Stimulated activated CD4-positive, alpha-beta T cell treated with anti-CD3 and anti-CD28 coated beads, Interleukin-2, amount 100 ng/mL, for 24 hours (primary cell): ENCODE measurements around the gene JPH3.

ENCODE experiments used
- DNase-seq, 2 donors: peaks; one replicate each; pipeline ENCODE4 v3.0.0-alpha.2; 2020

Gene JPH3

DNA sequence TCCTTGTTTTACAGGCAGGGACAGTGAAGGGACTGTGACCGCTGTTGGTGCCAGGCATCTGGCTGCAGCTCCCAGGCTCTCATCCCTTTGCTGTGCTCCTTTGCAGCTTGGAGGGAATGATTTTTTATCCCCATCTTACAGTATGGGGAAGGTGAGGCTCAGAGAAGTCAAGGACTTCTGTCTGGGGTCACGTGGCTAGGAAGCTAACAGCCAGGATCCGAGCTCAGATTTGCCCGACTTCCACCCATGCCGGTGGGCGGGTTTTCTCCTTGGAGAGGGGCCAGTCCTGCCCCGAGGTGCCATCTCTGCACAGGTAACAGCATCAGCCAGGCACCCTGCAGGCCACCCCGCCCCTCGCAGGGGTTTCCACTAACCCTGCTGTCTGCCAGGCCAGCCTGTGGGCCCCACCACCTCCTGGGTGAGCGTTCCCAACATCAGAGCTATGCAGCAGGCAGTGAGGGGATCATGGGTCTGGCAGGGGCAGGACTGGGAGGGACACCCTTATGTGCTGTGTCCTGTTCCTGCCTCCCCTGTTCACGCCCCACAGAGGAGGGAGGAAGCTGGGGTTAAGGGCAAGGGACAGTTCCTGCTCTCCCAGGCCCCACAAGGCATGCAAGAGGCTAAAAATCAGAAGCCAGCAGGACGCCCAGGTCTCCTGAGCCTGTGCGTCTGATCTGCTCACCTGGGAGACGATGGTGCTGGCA is 25.4 kb downstream of the JPH3 start:
- no peak for DNase-seq

DNA sequence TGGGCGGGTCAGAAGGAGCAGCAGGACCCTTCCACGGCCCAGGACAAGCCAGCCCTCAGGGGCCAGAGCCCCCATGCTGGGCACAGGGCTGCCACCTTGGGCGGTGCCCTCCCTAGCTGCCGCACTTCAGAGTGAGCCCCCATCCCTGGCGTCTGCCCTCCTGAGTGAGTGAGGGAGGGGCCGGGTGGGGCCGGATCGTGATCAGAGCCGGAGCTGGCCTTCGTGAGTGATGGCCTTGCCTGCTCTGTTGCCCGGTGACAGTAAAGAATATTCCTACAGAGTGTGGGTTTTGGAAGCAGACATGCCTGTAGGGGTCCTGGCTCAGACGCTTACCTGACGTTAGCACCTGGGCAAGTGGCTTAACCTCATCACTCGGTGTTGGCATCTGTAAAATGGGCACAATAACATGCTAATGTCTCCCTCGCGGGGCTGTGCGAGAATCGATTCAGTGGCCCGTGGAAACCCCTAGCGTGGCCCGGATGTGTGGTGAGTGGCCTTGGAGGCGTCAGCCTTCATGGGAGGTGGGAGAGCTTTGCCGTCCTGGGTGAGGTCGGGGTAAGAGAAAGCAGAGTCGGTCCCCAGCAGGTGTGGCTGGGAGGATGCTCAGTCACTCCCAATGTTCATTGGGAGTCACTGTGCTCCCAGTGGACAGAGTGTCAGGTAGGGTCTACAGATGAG is 26.1 kb downstream of the JPH3 start:
- DNase-seq: no peak

DNA sequence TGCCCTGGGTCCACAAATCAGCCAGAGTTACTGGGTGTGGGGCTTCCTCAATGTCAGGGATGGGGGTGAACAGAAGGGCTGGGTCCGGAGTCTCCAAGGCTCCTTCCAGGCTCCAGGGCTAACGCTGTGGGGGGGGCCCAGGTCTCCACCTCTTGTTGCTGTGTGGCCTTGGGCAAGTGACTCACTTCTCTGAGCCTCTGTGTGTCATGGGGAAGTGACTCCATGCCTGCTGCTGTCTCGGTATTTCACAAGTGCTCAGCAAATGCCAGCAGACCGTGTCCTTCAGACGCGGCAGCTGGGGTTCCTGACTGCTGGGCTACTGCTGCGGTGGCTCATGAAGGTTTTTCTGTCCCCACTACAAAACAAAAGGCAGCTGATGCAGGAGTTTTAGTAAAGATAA is 26.6 kb downstream of the JPH3 start:
- DNase-seq: no peak

DNA sequence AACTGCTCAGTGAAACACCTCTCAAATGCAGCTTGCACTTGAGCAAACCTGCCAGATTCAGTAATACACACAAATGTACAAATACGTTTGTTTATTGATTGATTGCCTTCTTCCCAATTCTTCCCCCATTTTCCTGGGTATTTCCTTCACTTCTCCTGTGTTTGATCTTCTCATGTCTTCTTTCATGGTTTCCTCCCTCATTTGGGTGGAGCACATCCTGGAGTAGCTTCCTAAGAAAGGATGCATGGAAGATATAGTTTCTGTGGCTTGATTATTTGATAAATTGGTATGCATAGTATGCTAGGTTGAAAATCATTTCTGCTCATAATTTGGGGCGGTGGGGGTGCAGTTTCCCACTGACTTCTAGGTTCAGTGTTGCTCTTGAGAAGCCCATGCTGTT is 28.8 kb downstream of the JPH3 start:
- no peak for DNase-seq

DNA sequence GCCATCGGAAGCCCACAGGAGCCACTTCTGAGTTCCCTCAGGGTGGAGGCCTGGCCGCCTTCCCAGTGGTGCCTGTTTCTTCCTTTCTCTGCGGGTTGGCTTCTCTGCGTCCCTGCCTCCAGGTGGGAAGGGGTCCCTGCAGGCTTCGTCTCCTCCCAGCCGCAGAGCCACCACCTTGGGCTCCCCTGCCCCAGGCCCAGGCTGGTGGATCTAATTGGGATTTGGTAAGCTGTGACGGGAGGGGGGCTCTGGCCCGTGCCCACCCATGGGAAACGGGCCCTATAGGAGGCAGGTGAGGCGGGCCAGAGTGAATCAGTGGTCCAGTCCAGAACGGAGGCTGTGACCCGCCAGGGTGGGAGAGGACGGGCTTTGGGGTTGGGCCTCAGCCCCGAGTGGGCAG is 32.1 kb downstream of the JPH3 start:
- DNase-seq: no peak

DNA sequence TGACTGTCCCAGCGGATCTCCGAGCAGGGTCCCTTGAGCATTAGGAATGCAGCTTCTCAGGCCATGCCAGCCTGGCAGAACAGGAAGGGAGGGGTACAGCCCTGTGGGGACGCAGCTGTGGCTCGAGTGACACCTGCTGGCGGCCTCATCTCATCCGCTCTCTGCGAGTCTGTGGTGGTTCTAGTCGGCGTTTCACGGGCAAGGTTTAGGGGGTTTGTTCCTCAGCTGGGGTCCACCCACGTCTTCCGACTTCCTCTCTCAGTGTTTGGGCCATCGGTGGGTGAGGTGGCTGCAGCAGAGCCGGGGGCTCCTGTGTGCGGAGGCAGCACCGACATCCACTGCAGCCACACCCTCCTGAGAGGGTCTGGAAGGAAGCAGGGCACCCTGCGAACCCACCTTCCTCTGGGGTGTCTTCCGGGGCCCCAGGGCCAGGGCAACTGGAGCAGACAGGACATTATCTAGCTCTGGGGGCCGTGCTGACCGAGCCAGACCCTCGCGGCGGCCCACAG is 33.3 kb downstream of the JPH3 start:
- peak; percentile 78 to 80 for DNase-seq

DNA sequence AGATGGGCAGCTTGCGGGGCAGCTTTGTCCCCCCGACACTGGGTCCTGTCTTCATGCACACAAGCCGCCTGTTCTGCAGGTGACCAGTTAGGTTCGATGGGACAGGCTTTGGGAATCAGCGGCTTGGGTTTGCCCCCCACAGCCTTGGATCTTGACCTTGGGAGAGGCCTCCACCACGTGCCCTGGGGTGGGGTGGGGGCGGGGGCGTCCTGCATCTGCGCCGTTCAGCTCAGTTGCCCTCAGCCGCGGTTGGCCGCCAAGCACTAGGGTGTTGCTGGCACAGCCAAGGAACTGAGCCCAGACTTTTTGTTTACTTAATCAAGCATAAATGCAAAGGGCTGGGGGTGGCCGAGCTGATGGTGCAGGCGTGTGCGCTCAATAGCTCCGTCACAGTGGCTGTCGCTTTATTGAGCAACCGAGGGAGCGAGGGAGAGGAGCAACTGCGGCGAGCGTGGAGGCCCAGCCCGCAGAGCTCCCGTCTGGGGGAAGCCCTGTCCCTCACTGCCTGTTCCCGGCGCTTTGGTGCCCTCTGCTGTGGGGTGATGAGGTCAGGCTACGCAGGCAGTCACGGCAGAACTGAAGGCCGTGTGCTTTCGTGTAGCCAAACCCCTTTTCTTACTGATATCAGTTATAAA is 33.9 kb downstream of the JPH3 start:
- peak; percentile 87 to 90 for DNase-seq

DNA sequence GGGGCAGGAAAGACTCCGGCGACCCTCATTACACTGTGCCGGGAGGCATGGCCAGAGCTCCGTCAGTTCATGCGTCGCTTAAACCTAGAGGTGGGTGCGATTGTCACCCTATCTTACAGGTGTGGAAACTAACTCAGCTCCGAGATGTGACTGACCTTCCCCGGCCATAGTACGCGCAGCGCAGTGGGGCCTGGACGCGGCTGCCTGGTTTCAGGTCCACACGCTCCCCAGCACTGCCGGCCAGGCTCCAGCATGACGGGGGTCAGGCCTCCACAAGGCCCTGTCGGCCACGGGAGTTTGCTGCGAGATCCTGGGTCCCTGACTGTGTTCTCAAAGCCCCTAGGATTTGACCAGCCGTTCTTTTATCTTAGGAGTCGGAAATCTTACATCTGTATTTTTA is 34.4 kb downstream of the JPH3 start:
- no peak for DNase-seq

DNA sequence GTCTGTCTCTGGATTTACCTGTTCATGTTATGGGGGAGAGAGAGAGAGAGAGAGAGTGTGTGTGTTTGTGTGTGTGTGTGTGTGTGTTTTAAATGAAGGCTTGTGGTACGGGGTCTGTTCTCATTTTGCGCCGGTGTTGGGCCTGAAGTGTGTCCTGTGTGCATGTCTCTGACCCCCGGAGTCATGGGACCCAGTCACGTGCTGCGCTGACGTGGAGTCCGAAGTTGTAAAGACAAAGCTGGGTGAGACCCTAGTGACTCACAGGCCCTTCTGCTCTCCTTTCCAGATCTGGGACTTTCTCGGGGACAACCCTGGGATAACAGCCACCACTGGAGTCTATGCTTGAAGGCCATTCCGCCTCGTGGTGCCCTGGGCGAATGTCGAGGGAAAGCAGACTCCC is 35.0 kb downstream of the JPH3 start:
- DNase-seq: no peak

DNA sequence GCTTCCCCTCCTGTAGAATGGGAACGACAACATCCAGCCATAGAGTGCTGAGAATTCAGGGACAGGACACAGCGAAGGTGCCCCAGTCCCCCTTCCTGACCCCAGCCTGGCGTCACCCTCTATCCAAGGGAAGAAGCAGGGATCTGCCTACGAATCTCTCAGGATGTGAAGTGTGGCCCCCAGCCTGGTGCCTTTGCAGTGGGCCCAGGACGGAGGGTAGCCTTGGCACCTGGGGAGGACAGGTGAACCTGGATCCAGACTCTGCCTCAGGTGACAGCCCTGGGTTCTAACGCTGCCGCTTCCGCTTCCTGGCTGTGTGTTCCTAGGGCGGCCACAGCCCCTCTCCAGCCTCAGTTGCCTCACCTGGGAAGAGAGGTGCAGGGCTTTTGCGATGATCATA is 36.4 kb downstream of the JPH3 start:
- DNase-seq: no peak

DNA sequence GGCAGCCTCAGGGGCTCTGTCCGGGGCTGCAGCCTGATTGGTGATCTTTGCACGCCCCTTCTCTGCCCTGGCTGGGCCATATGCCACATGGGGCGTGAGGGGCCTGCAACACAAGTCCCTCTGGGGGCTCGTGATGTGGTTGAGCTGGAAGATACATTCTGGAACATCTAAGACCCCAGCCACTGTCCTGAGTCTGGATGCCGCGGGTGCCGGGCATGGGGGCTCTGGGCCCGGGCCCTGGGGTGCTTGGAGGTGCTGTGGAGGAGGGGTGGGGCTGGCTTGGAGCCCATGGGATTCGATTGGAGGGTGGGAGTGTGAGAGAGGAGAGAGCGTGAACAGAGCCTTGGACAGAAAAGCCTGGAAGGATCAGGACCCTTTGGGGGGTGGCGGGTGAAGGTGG is 39.4 kb downstream of the JPH3 start:
- no peak for DNase-seq

DNA sequence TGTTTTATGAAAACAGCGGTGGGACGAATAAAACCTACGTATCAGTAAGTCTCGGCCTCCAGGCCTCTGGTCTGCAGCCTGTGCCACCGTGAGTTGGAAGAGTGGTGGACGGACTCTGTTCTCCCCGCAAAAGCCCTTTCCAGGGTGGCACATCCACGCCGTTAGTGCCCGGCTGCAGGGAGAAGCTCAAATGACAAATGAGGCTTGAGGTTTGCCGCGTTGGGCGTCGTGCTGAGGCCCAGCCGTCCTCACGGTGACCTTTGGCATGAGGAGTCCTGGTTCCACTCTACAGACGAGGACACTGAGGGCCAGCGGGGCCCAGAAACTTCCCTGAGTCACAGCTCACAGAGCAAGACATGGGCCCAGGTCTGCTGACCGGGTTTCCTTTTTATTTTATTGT is 40.2 kb downstream of the JPH3 start:
- no peak for DNase-seq

DNA sequence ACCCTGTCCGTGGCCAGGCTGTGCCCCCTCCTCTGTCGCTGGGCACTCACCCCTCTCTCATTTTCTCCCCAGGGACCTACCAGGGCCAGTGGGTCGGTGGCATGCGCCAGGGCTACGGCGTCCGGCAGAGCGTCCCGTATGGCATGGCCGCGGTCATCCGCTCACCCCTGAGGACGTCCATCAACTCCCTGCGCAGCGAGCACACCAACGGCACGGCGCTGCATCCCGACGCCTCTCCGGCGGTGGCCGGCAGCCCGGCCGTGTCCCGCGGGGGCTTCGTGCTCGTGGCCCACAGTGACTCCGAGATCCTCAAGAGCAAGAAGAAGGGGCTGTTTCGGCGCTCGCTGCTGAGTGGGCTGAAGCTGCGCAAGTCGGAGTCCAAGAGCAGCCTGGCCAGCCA is 41.9 kb downstream of the JPH3 start:
- DNase-seq: no peak

DNA sequence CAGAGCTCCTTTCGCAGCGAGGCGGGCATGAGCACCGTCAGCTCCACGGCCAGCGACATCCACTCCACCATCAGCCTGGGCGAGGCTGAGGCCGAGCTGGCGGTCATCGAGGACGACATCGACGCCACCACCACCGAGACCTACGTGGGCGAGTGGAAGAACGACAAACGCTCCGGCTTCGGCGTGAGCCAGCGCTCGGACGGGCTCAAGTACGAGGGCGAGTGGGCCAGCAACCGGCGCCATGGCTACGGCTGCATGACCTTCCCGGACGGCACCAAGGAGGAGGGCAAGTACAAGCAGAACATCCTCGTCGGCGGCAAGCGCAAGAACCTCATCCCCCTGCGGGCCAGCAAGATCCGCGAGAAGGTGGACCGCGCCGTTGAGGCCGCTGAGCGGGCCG is 42.3 kb downstream of the JPH3 start:
- no peak for DNase-seq

DNA sequence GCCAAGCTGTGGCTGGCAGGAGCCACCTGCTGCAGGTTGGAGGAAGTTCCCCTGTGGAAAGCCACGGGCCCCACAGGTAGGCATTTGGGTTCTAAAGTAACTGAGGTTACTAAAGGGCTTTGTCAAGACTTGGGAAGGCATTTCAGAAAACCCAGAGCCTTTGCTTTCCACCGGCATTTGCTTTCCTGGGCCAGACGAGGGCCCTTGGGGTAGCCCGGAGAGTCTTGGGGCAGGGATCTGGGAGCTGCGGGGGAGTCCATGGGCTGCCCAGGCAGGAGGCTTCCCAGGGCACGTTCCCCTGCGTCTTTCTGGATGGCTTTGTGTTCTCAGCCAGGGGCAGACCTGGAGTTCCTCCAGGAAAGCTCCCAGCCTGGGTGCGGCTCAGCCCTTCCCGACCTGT is 43.5 kb downstream of the JPH3 start:
- no peak for DNase-seq

DNA sequence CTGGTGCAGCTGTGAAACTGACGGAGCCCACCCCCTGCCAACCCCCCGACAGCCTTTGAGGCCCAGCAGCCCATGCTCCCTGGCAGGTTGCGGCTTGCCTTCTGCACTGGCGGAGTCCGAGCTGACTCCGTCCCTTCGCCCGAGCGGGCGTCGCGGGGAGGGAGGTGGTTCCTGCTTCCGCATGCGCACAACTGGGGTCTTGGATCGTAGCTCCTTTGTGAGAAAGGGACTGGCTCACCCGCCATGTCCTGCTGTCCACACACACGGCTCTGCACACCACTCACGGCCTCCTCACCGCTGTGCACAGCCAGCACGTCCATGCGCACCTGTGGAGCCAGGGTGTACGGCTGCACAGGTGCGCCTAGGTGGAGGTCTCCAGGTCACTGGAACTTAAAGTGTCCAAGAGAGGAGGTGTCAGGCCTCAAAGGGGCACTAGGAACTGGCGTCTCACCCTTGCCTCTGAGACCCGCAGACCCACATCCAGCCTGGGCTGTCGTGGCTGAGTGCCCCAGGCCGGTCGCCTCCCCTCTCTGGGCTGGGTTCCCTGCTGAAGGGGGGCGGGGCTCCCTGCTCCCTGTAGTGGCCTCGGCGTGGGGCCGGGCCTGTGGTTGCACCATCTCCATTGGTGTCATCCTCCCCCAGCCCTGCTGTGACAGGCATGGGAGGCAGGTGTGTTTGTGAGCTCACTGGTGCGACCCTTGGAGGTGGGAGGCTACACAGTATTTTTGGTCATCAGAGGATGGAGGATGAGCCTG is 45.3 kb downstream of the JPH3 start:
- no peak for DNase-seq

DNA sequence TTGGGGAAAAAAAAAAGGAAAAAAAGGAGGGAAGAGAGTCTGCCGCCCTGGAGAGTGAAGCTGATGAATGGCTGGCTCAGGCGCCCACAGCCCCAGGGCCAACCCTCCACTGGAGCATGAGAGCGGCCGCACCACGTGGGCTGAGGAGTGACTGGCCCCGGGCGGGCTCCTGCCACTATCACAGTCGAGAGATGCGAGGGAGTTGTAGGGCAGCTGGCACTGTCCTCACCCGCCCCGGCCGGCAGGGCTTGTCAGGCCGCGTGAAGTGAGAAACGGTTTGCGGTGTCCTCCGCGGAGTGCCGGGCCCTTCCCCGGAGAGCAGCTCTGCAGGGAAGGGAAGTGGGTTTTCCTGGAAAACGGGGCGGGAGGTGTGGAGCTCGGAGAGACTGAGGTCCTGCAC is 45.9 kb downstream of the JPH3 start:
- no peak for DNase-seq

DNA sequence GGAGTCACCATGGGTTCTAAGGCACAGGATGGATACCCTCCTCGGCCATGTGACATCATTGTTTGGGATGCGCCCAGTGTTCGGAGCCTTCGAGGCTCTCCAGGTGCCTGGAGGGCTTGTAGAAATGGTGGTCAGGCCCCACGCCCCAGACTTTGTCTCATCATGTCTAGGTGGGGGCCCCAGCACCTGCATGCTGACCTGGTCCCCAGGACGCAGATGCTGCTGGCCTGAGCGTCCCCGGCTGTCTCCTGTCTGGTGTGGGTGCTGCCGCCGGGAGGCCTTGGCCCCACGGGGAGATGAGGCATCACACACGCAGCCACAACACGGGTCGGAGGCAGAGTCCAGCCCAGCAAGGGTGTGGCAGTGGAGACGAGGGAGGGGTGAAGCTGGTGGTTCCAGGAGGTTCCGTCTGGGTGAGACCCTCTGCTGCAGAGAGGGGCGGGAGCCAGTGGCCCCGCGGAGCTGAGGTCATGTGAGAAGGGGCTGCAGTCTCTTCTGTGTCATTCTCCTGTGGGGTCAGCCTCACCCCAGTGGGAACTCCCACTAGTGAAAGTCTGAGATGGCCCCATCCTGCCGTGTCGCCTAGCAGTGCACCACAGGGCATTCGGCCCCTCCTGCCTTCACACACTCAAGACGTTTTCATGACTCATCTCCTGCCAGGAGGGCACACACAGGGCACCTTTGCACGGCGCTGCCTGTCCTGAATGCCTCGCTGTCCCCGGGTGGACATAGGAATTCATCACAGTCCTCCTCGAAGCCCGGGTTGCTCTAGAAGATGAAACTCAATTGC is 46.6 kb downstream of the JPH3 start:
- no peak for DNase-seq

DNA sequence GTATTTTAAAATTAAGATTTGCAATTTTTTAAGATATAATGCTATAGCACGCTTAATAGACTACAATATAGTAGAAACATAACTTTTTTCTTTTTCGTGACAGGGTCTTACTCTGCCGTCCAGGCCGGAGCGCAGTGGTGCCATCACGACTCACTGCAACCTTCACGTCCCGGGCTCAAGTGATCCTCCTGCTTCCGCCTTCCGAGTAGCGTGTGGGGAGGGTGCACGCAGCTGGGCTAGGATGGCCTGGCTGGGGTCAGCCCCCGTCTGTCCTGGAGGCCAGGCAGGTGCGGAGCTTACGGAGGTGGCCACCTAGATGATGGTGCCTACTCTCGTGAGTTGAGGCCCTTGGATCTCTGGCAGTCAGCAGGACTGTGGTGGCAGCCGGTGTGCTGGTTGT is 50.1 kb downstream of the JPH3 start:
- DNase-seq: no peak

DNA sequence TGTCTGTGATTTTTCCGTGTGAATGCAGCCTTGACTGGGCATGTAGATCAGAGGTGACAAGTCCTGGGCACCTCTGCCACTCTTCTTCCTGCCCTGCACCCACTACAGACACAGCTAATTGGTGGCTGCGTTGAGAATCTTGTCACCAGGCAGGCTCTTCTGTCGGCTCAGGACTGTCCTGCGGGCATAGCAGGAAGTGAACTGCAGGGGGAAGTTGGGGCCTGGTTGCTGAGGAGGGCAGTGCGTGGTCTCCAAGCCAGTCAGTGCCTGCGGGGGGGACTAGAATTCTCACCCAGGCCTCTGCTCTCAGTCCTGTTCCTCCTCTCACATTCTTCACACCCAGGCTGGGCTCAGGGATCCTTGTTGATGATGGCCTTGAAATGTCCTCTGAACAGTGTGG is 50.5 kb downstream of the JPH3 start:
- no peak for DNase-seq

DNA sequence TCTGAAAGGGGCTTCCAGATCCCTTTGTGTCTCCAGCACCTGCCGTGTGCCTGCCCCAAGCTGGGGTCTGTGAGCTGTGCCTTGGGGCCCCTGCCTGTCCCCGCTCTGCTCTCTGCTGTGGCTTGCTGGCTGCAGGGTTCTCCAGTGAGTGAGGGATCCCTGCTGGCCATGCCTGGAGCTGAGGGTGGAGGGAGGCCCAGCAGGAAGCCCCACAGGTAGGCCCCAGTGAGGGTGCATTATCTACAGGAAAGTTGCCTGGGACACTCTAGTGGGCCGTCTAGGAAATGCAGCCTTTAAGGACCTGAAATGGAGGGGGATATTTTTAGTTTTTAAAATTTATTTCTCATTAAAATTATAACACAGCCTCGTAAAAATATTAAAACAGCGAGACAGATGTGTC is 50.9 kb downstream of the JPH3 start:
- no peak for DNase-seq

DNA sequence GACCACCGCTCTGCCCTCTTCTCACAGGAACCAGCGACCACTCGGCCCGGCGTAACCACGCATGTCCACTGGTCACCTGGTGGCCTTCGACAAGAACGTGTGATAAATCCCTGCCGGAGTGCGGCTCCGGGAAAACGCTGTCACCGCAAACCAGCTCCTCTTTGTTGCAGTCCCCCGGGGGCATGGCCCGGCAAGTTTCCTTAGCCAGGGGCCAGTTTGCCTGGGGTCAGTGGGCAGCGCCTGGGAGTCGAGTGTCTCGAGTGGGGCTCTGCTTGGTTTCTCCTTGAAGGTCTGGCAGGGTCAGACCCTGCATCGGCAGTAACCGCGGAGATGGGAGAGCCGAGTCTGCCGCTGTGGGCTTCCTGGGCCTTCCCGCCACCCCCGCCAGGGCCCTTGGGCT is 52.5 kb downstream of the JPH3 start:
- DNase-seq: no peak

DNA sequence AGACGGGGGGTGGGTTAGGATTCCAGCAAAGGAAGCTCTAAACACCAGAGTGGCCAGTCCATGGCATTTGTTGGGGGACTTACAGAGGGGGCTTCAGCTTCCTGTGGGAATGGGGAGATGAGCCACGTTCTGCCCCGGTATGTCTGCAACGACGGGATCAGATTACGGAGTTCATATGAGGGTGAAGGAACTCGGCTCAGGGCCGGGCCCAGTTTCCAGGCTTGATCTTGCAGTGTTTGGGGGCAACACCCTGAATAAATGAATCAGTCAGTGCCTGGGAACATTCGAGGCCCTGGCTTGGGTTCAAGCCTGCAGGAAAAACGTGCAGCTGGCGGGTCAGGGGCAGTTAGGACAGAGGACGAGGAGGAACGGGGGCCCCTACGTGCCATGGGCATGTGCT is 54.0 kb downstream of the JPH3 start:
- DNase-seq: no peak
